Keratinocyte (primary cell): ENCODE results near the gene FBN2. TPM values are rescaled to one million over a fixed set of nuclear protein-coding genes. Genes with fewer than 3 reads are reported as not detected.

Source experiments
- DNase-seq: peaks from one replicate; pipeline ENCODE4 v3.0.0-alpha.2; 2011; ENCODE audit warnings: low read depth, missing footprints, low spot score
- FAIRE-seq: peaks from 2 replicates; lab custom pipeline; 2011; peaks lifted over from hg19 to GRCh38; lab: Jason Lieb, UNC
- H2AFZ ChIP-seq: 2 replicates; pipeline ENCODE4 v1.6.0; 2012; ENCODE audit warnings: low read length, control low read depth, inconsistent platforms; ENCODE audit not compliant: control insufficient read depth
- H3K27ac ChIP-seq: 2 replicates; pipeline ENCODE4 v1.5.1; 2011; ENCODE audit warnings: low read length; ENCODE audit not compliant: control insufficient read depth, insufficient read depth
- H3K27me3 ChIP-seq: 3 replicates; pipeline ENCODE4 v1.6.0; 2011; ENCODE audit warnings: low read length; ENCODE audit not compliant: control insufficient read depth, insufficient read depth; ENCODE audit errors: extremely low read depth
- H3K36me3 ChIP-seq, 2 experiments: 2 replicates in 1 of 2; 3 replicates in 1 of 2; pipeline ENCODE4 v1.5.1; 2011; ENCODE audit warnings: low read length in 2 of 2, mild to moderate bottlenecking in 1 of 2; ENCODE audit not compliant: control insufficient read depth in 2 of 2, insufficient read depth in 2 of 2; ENCODE audit errors: extremely low read depth in 1 of 2
- H3K4me1 ChIP-seq: 3 replicates; pipeline ENCODE4 v1.5.1; 2011; ENCODE audit warnings: low read length; ENCODE audit not compliant: control insufficient read depth, insufficient read depth; ENCODE audit errors: extremely low read depth
- H3K4me2 ChIP-seq: 3 replicates; pipeline ENCODE4 v1.6.0; 2011; ENCODE audit warnings: low read depth, low read length; ENCODE audit not compliant: control insufficient read depth, insufficient read depth; ENCODE audit errors: extremely low read depth
- H3K4me3 ChIP-seq, 3 experiments: fragments of 200-600 bp in 1 of 3; sonication (generic) in 1 of 3; 2 replicates in 2 of 3; 3 replicates in 1 of 3; pipeline ENCODE4 v1.5.1; 2011 to 2016; ENCODE audit warnings: low read length in 3 of 3, mild to moderate bottlenecking in 3 of 3, control low read depth in 2 of 3, inconsistent platforms in 1 of 3, low read depth in 1 of 3, mixed read lengths in 1 of 3, mixed run types in 1 of 3, moderate library complexity in 1 of 3; ENCODE audit not compliant: control insufficient read depth in 2 of 3, insufficient read depth in 2 of 3; ENCODE audit errors: extremely low read depth in 1 of 3
- H3K79me2 ChIP-seq: 2 replicates; pipeline ENCODE4 v1.6.0; 2012; ENCODE audit warnings: low read length; ENCODE audit not compliant: control insufficient read depth, insufficient read depth
- H3K9ac ChIP-seq: 3 replicates; pipeline ENCODE4 v1.6.0; 2011; ENCODE audit warnings: low read length; ENCODE audit not compliant: control insufficient read depth, insufficient read depth; ENCODE audit errors: extremely low read depth
- H3K9me1 ChIP-seq: 3 replicates; pipeline ENCODE4 v1.6.0; 2011; ENCODE audit warnings: low read length; ENCODE audit not compliant: control insufficient read depth, insufficient read depth; ENCODE audit errors: extremely low read depth
- H3K9me3 ChIP-seq: 2 replicates; pipeline ENCODE4 v1.5.1; 2012; ENCODE audit warnings: low read depth, low read length; ENCODE audit not compliant: control insufficient read depth
- H4K20me1 ChIP-seq: 3 replicates; pipeline ENCODE4 v1.6.0; 2011; ENCODE audit warnings: low read length; ENCODE audit not compliant: control insufficient read depth, insufficient read depth; ENCODE audit errors: extremely low read depth
- CTCF ChIP-seq, 3 experiments: IDR thresholded peaks in 1 of 3; conservative IDR thresholded peaks in 1 of 3; optimal IDR thresholded peaks in 1 of 3; 2 replicates in 2 of 3; 3 replicates in 1 of 3; pipeline versions ENCODE3 to v1.5.1; 2011; ENCODE audit warnings: low read length in 3 of 3, mild to moderate bottlenecking in 3 of 3, moderate library complexity in 2 of 3, control low read depth in 1 of 3, inconsistent platforms in 1 of 3; ENCODE audit not compliant: insufficient read depth in 2 of 3; ENCODE audit errors: extremely low read depth in 1 of 3
- EZH2 ChIP-seq: IDR thresholded peaks from one replicate; pipeline ENCODE4 v1.6.1; 2012; ENCODE audit warnings: inconsistent platforms, mild to moderate bottlenecking, low read length, moderate library complexity
- dilution Hi-C: fragments of 300-500 bp; cut with MboI; formaldehyde crosslinking; loops from one replicate; pipeline ENCODE4 v1.7.0; 2020; ENCODE audit warnings: low sequenced_read_pairs; ENCODE audit not compliant: extremely low pct_ligation_motif_present
- polyA plus RNA-seq, 5 experiments: library from polyadenylated mRNA; depleted of rRNA in 3 of 5; stranded (reverse) in 3 of 5; stranded (forward) in 1 of 5; unstranded in 1 of 5; fragments of >200 nt; gene quantifications; 1 replicate in 1 of 5; 2 replicates in 3 of 5; 3 replicates in 1 of 5; pipeline versions ENCODE4 v1.2.1 to v1.2.3, GENCODE V29; 2011 to 2012; ENCODE audit warnings: missing spikeins in 2 of 5, low read depth in 1 of 5, low replicate concordance in 1 of 5

Gene FBN2
- polyA plus RNA-seq, 1 donor (not counting 4 experiments of a cell fraction or from before 2014, with no cell fraction given) = 30.1 TPM

GRCh38 chr5:128384068-128384467, 154.0 kb downstream of the FBN2 start:
- Histone ChIP-seq H3K27me3 (no peaks in the 10 kb centered on the region), H3K4me1 (no peaks in the 10 kb centered on the region)
- FAIRE-seq = no peak

GRCh38 chr5:128380337-128380736, 157.7 kb downstream of the FBN2 start:
- no peaks in the 10 kb centered on the region for H3K9me3 ChIP-seq
- H3K79me2 ChIP-seq = no peaks in the 10 kb centered on the region
- no peak overlapping the region for H3K4me2 ChIP-seq
- H3K9me1 ChIP-seq = no peaks in the 10 kb centered on the region
- no peak overlapping the region for H3K9ac ChIP-seq
- TF ChIP-seq CTCF (optimal IDR thresholded peaks at IDR 0.05 in 1 of 3, IDR thresholded peaks at IDR 0.05 in 1 of 3, conservative IDR thresholded peaks at IDR 0.05 in 1 of 3; ENCODE audit: extremely low read depth in 1 of 3, insufficient read depth in 2 of 3, low read length in 3 of 3) (no peak), EZH2 (no peak)
- H3K27ac ChIP-seq = no peak overlapping the region
- dilution Hi-C loops = no loop called here
- H3K4me1 ChIP-seq = peaks cover 7% of the 10 kb centered on the region
- no peak overlapping the region for H3K4me3 ChIP-seq
- FAIRE-seq (no peak), DNase-seq (no peak)
- H3K27me3 ChIP-seq = no peaks in the 10 kb centered on the region
- no peaks in the 10 kb centered on the region for H4K20me1 ChIP-seq
- no peak overlapping the region for H2AFZ ChIP-seq
- peaks cover 0 to 5% of the 10 kb centered on the region in 2 experiments for H3K36me3 ChIP-seq

More at GRCh38 chr5:128384068-128384467, 154.0 kb downstream of the FBN2 start:
- no peaks in the 10 kb centered on the region for H3K36me3 ChIP-seq
- dilution Hi-C loops = no loop called here
- H3K9me1 ChIP-seq = no peaks in the 10 kb centered on the region
- no peaks in the 10 kb centered on the region for H3K9me3 ChIP-seq
- no peaks in the 10 kb centered on the region for H4K20me1 ChIP-seq
- H3K27ac ChIP-seq = no peak overlapping the region
- no peak overlapping the region for H3K4me2 ChIP-seq
- H3K79me2 ChIP-seq = no peaks in the 10 kb centered on the region
- H3K4me3 ChIP-seq = no peak overlapping the region
- TF ChIP-seq CTCF (optimal IDR thresholded peaks at IDR 0.05 in 1 of 3, IDR thresholded peaks at IDR 0.05 in 1 of 3, conservative IDR thresholded peaks at IDR 0.05 in 1 of 3; ENCODE audit: extremely low read depth in 1 of 3, insufficient read depth in 2 of 3, low read length in 3 of 3) = no peak
- TF ChIP-seq EZH2 = no peak
- no peak overlapping the region for H2AFZ ChIP-seq
- no peak overlapping the region for H3K9ac ChIP-seq
- DNase-seq = no peak
